ENCODE data around the gene BMERB1. TPM values are rescaled to one million over a fixed set of nuclear protein-coding genes. Genes with fewer than 3 reads are reported as not detected.
A peak's percentile ranks its signal among the peaks of the same experiment; 100 is the strongest.

Gene BMERB1
- total RNA-seq, 1 donor from 2014 or later = 22.6 TPM

DNA sequence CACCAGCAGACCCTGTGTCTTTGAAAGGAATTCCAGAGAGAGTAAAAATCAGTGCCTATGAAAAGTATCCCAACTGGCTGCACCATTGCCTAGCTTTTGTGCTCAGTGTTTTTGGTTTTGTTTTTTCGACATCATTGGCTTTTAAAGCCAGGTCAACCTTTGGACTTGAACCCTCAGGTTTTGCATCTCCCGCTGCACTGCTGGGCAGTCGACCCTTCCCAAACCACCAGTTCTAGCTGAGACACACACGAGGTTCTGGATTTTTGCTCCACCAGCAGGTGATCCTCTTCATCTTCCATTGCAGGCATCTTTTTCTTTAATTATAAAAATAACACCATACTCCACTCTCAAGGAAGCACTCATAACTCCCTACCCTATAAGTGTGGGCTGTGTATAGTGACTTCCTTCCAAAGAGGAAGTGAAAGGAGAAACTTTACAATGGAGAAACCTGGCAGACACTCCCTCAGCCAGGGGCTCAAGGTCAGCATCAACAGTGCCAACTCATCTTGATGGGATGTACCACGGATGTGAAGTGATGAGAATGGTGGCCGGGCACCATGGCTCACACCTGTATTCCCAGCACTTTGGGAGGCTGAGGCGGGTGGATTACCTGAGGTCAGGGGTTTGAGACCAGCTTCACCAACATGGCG lies 57.8 kb downstream of the BMERB1 start:
- Histone ChIP-seq H3K4me3 (no peak overlapping the region), H3K9me3 (no peaks in the 10 kb centered on the region), H3K27ac (no peak overlapping the region), H3K36me3 (no peaks in the 10 kb centered on the region), H3K27me3 (no peaks in the 10 kb centered on the region), H3K4me1 (no peaks in the 10 kb centered on the region)
- TF ChIP-seq, protein P1, sequence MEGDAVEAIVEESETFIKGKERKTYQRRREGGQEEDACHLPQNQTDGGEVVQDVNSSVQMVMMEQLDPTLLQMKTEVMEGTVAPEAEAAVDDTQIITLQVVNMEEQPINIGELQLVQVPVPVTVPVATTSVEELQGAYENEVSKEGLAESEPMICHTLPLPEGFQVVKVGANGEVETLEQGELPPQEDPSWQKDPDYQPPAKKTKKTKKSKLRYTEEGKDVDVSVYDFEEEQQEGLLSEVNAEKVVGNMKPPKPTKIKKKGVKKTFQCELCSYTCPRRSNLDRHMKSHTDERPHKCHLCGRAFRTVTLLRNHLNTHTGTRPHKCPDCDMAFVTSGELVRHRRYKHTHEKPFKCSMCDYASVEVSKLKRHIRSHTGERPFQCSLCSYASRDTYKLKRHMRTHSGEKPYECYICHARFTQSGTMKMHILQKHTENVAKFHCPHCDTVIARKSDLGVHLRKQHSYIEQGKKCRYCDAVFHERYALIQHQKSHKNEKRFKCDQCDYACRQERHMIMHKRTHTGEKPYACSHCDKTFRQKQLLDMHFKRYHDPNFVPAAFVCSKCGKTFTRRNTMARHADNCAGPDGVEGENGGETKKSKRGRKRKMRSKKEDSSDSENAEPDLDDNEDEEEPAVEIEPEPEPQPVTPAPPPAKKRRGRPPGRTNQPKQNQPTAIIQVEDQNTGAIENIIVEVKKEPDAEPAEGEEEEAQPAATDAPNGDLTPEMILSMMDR (IDR thresholded peaks at IDR 0.05) = no peak
- DNase-seq = no peak
- ATAC-seq = peak; percentile 67
- intact Hi-C loops (cut with DNase I) = no loop called here

DNA sequence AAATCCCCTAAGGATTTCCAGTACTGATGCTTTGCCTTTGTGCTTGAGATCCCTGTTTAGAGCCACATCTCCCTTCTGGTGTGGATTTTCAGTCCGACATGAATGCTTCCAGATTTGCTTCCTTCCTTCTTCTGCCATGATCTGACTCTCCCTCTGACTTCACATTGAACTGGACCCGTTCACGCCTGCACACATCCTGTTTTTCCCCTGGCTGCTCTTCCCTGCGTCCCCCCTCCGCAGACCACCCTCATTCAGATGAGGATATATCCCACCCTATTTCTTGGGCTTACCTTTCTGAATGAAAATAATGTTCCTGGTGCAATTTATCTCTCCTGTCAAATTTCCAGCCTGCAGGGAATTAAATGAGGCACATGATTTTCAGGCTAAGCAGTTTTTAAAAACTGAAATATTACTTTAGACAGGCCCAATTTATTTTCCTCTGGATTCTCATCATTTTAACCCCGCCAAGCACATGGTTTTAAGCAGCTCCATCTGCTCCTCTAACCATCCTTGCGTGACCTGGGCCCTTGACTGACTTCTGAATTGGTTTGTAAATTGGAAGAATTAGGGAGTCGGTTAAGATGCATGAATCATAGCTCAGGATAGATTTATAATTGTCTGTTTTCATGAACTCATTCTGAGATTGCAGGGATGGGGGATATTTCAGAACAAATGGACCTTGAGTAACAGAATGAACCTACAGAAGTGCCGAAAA lies 59.2 kb downstream of the BMERB1 start:
- ATAC-seq = no peak
- H3K4me1 ChIP-seq = no peaks in the 10 kb centered on the region
- DNase-seq = no peak
- H3K9me3 ChIP-seq = no peaks in the 10 kb centered on the region
- H3K4me3 ChIP-seq = no peak overlapping the region
- H3K27ac ChIP-seq = no peak overlapping the region
- TF ChIP-seq, protein P1 (IDR thresholded peaks at IDR 0.05) = no peak
- no peaks in the 10 kb centered on the region for H3K27me3 ChIP-seq
- intact Hi-C loops (cut with DNase I) = no loop called here
- no peaks in the 10 kb centered on the region for H3K36me3 ChIP-seq

DNA sequence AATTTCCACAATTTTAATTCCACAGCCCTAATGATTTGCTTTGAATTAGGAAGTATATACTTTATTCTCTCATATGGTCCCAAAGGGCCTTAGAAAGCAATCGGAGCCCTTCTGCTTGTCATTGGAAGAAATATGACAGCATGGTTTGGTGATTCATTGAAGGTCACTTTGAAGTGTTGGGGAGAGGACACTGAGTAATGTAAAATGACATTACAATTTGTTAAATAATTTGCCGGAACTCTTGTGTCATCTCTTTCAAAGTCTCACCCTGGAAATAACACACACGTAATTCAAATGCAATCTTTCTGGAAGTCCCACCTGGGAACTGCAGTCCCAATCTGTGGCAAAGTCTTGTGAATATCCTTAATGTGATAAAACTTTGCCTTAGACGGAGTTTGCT lies 59.8 kb downstream of the BMERB1 start:
- Histone ChIP-seq H3K9me3 (no peaks in the 10 kb centered on the region), H3K4me1 (no peaks in the 10 kb centered on the region), H3K36me3 (no peaks in the 10 kb centered on the region), H3K27me3 (no peaks in the 10 kb centered on the region), H3K4me3 (no peak overlapping the region), H3K27ac (no peak overlapping the region)
- no peak for DNase-seq
- no peak for ATAC-seq
- intact Hi-C loops (cut with DNase I) = no loop called here
- TF ChIP-seq, protein P1 (IDR thresholded peaks at IDR 0.05) = no peak

DNA sequence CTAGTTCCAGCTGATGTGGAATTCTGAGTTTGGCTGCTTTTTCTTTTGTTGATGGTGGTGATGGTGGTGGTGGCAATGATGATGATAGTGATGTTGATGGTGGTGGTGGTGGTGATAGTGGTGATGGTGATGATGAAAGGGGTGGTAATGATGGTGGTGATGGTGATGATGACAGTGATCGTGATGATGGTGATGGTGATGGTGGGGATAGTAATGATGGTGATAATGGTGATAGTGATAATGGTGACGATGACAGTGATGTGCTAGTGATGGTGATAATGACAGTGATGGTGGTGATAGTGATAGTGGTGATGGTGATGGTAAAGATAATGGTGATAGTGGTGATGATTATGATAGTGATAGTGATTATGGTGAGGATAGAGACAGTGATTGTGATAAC lies 61.5 kb downstream of the BMERB1 start:
- Histone ChIP-seq H3K9me3 (no peaks in the 10 kb centered on the region), H3K36me3 (no peaks in the 10 kb centered on the region), H3K27me3 (no peaks in the 10 kb centered on the region), H3K4me1 (no peaks in the 10 kb centered on the region), H3K27ac (no peak overlapping the region), H3K4me3 (no peak overlapping the region)
- TF ChIP-seq, protein P1 (IDR thresholded peaks at IDR 0.05) = no peak
- intact Hi-C loops (cut with DNase I) = no loop called here
- no peak for ATAC-seq
- DNase-seq = no peak

DNA sequence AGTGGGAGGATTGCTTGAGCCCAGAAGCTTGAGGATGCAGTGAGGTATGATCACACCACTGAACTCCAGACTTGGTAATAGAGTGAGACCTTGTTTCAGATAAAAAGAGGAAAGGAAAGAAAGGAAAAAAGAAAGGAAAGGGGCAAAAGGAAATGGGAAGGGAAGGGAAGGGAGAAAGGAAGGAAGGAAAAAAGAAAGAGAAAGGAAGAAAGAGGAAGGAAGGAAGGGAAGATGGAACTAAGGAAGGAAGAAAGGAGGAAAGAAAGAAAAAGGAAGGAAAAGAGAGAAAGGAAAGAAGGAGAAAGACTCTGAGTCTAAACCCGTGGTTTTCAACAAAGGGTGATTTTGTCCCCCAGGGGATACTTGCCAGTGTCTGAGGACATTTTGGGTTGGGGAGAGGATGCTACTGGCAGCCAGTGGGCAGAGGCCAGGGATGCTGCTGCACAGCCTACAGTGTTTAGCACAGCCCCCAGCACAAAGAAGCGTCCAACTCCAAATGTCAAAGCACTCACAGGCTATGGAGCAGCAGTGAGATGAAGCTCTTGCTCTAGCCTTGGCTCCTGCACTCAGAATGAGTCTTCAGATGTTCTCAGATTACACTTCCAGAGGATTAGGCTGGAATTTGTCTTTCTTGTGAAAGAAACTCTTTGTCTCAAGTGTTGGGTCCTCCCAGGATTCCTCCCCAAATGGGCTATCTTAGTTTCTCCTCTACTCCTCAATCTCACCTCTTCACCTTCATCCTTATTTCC lies 64.2 kb downstream of the BMERB1 start:
- H3K9me3 ChIP-seq = no peaks in the 10 kb centered on the region
- no peak overlapping the region for H3K4me3 ChIP-seq
- DNase-seq (no peak), ATAC-seq (no peak)
- no peaks in the 10 kb centered on the region for H3K36me3 ChIP-seq
- H3K4me1 ChIP-seq = no peaks in the 10 kb centered on the region
- intact Hi-C loops (cut with DNase I) = no loop called here
- H3K27me3 ChIP-seq = no peaks in the 10 kb centered on the region
- TF ChIP-seq, protein P1 (IDR thresholded peaks at IDR 0.05) = no peak
- H3K27ac ChIP-seq = no peak overlapping the region

All from upper lobe of right lung (tissue), 1 donor.